K562 (cell line): Measurements from ENCODE around the gene DTNA.

Source experiments
- HDAC2 ChIP-seq: fragments of 450-650 bp; IDR thresholded peaks from 2 replicates; pipeline ENCODE4 v1.6.1; 2016; ENCODE audit warnings: mild to moderate bottlenecking
- MAFF ChIP-seq: IDR thresholded peaks from 2 replicates; pipeline ENCODE4 v1.6.1; 2012; ENCODE audit warnings: low read length, improper control_type of control experiment
- POLR2A ChIP-seq: fragments of 450-650 bp; conservative IDR thresholded peaks from 2 replicates; pipeline ENCODE4 v1.6.1; 2016
- ZBED1 ChIP-seq: IDR thresholded peaks from 2 replicates; pipeline ENCODE4 v1.6.1; 2014
- ZNF592 ChIP-seq: fragments of 450-650 bp; IDR thresholded peaks from 2 replicates; pipeline ENCODE4 v1.6.1; 2017; ENCODE audit warnings: antibody characterized with exemption, mild to moderate bottlenecking
- TF ChIP-seq, protein P1 (sequence below), 3 experiments: IDR thresholded peaks in 2 of 3; conservative IDR thresholded peaks in 1 of 3; 2 replicates each; pipeline ENCODE4 v1.5.1; 2011 to 2012; ENCODE audit warnings: low read length in 3 of 3, mild to moderate bottlenecking in 3 of 3, control low read depth in 2 of 3, improper control_type of control experiment in 1 of 3, inconsistent platforms in 1 of 3, low read depth in 1 of 3, mixed read lengths in 1 of 3, moderate library complexity in 1 of 3; ENCODE audit not compliant: insufficient read depth in 2 of 3

DNA sequence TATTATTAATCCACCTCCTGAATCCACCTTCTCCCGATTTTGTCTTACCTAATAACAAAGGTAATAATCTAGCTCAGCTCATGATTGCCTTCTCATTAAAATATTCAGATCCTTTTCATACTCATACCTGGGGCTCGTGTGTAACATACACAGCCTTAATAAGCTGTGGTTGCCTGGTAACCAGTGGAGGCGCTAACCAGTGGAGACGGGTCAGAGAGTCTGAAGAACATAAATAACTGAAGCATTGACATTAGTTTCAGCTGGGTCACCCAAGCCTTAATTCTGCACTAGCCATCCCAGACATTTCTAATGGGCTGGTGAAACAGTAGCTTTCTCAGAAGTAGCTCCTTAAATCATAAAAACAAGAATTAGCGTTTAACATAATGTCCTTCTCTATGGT is 14.8 kb upstream of the DTNA start:
- TF ChIP-seq ZNF592 (no peak), POLR2A (no peak), HDAC2 (no peak), ZBED1 (no peak), MAFF (no peak)
- TF ChIP-seq, protein P1, sequence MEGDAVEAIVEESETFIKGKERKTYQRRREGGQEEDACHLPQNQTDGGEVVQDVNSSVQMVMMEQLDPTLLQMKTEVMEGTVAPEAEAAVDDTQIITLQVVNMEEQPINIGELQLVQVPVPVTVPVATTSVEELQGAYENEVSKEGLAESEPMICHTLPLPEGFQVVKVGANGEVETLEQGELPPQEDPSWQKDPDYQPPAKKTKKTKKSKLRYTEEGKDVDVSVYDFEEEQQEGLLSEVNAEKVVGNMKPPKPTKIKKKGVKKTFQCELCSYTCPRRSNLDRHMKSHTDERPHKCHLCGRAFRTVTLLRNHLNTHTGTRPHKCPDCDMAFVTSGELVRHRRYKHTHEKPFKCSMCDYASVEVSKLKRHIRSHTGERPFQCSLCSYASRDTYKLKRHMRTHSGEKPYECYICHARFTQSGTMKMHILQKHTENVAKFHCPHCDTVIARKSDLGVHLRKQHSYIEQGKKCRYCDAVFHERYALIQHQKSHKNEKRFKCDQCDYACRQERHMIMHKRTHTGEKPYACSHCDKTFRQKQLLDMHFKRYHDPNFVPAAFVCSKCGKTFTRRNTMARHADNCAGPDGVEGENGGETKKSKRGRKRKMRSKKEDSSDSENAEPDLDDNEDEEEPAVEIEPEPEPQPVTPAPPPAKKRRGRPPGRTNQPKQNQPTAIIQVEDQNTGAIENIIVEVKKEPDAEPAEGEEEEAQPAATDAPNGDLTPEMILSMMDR (IDR thresholded peaks at IDR 0.05 in 2 of 3, conservative IDR thresholded peaks at IDR 0.05 in 1 of 3; ENCODE audit: insufficient read depth in 2 of 3, low read depth in 1 of 3, low read length in 3 of 3) = no peak
